Stimulated activated memory B cell treated with anti-CD40 and anti-IgM and Interleukin-4, amounts not matched to agents 10 μg/mL and 1 μg/mL and 100 μg/mL, for 72 hours (primary cell): ENCODE data around the gene USO1.
A peak's percentile ranks its signal among the peaks of the same experiment; 100 is the strongest.
"Not testable (repeated sequence)": the region's sequence is repeated elsewhere in the genome, so short reads cannot be mapped to it uniquely, and the experiment has no call there.

Source experiments
- ATAC-seq: fragments of 150-1000 bp; cut with Tn5 transposase; 2 replicates; pipeline ENCODE4 v1.10.0; 2021
- H3K27ac Mint-ChIP-seq: one replicate; pipeline ENCODE4 v1.8.0; 2022; ENCODE audit warnings: mild to moderate bottlenecking, mixed read lengths
- H3K27me3 Mint-ChIP-seq: one replicate; pipeline ENCODE4 v1.8.0; 2022; ENCODE audit warnings: mixed read lengths
- H3K36me3 Mint-ChIP-seq: one replicate; pipeline ENCODE4 v1.8.0; 2022; ENCODE audit warnings: mixed read lengths
- H3K4me1 Mint-ChIP-seq: one replicate; pipeline ENCODE4 v1.8.0; 2022; ENCODE audit warnings: mixed read lengths
- H3K4me3 Mint-ChIP-seq: one replicate; pipeline ENCODE4 v1.8.0; 2022; ENCODE audit warnings: mild to moderate bottlenecking, moderate library complexity, mixed read lengths
- H3K9me3 Mint-ChIP-seq: one replicate; pipeline ENCODE4 v1.8.0; 2022; ENCODE audit warnings: mixed read lengths

Gene USO1

GRCh38 chr4:75831856-75832405, 107.6 kb downstream of the USO1 start:
- Mint-ChIP-seq H3K27me3 (no peaks in the 10 kb centered on the region), H3K9me3 (no peaks in the 10 kb centered on the region), H3K36me3 (no peaks in the 10 kb centered on the region), H3K4me3 (no peak overlapping the region), H3K27ac (no peak overlapping the region), H3K4me1 (no peaks in the 10 kb centered on the region)
- no peak for ATAC-seq

- no peaks in the 10 kb centered on the region for H3K36me3 Mint-ChIP-seq
- H3K4me1 Mint-ChIP-seq, result no peaks in the 10 kb centered on the region
- H3K27ac Mint-ChIP-seq, result no peak overlapping the region
- H3K27me3 Mint-ChIP-seq, result no peaks in the 10 kb centered on the region
- no peaks in the 10 kb centered on the region for H3K9me3 Mint-ChIP-seq
- ATAC-seq, result no peak
- no peak overlapping the region for H3K4me3 Mint-ChIP-seq
Observed at GRCh38 chr4:75834095-75834771, 109.9 kb downstream of the USO1 start.

- no peak for ATAC-seq
- Mint-ChIP-seq H3K27ac (no peak overlapping the region), H3K36me3 (no peaks in the 10 kb centered on the region), H3K27me3 (no peaks in the 10 kb centered on the region), H3K4me3 (no peak overlapping the region), H3K4me1 (no peaks in the 10 kb centered on the region), H3K9me3 (no peaks in the 10 kb centered on the region)
Observed at GRCh38 chr4:75834772-75835154, 110.4 kb downstream of the USO1 start.

GRCh38 chr4:75841641-75842520, 117.5 kb downstream of the USO1 start:
- ATAC-seq, result no peak
- no peaks in the 10 kb centered on the region for H3K27me3 Mint-ChIP-seq
- H3K4me1 Mint-ChIP-seq, result no peaks in the 10 kb centered on the region
- H3K4me3 Mint-ChIP-seq, result no peak overlapping the region
- H3K9me3 Mint-ChIP-seq, result no peaks in the 10 kb centered on the region
- no peak overlapping the region for H3K27ac Mint-ChIP-seq
- H3K36me3 Mint-ChIP-seq, result no peaks in the 10 kb centered on the region

- H3K4me1 Mint-ChIP-seq, result peaks cover 4% of the 10 kb centered on the region
- no peaks in the 10 kb centered on the region for H3K9me3 Mint-ChIP-seq
- no peaks in the 10 kb centered on the region for H3K36me3 Mint-ChIP-seq
Observed at GRCh38 chr4:75843596-75843995, 119.2 kb downstream of the USO1 start.

GRCh38 chr4:75844151-75844662, 119.8 kb downstream of the USO1 start:
- H3K4me3 Mint-ChIP-seq, result no peak overlapping the region
- no peaks in the 10 kb centered on the region for H3K9me3 Mint-ChIP-seq
- no peak overlapping the region for H3K27ac Mint-ChIP-seq
- H3K36me3 Mint-ChIP-seq, result no peaks in the 10 kb centered on the region
- H3K4me1 Mint-ChIP-seq, result peaks cover 4% of the 10 kb centered on the region
- H3K27me3 Mint-ChIP-seq, result peaks cover 2% of the 10 kb centered on the region
- ATAC-seq, result no peak

More at GRCh38 chr4:75843596-75843995, 119.2 kb downstream of the USO1 start:
- ATAC-seq, result no peak
- Mint-ChIP-seq H3K4me3 (no peak overlapping the region), H3K27ac (no peak overlapping the region), H3K27me3 (no peaks in the 10 kb centered on the region)

GRCh38 chr4:75845992-75846391, 121.6 kb downstream of the USO1 start:
- H3K27me3 Mint-ChIP-seq, result peaks cover 9% of the 10 kb centered on the region
- H3K4me1 Mint-ChIP-seq, result peaks cover 4% of the 10 kb centered on the region
- H3K27ac Mint-ChIP-seq, result no peak overlapping the region
- H3K36me3 Mint-ChIP-seq, result no peaks in the 10 kb centered on the region
- no peak overlapping the region for H3K4me3 Mint-ChIP-seq
- no peaks in the 10 kb centered on the region for H3K9me3 Mint-ChIP-seq
- no peak for ATAC-seq

GRCh38 chr4:75848171-75848760, 123.9 kb downstream of the USO1 start:
- not testable (repeated sequence) for H3K36me3 Mint-ChIP-seq, H3K4me3 Mint-ChIP-seq, H3K27ac Mint-ChIP-seq, H3K4me1 Mint-ChIP-seq, H3K9me3 Mint-ChIP-seq
- ATAC-seq, result peak; percentile 71
- H3K27me3 Mint-ChIP-seq, result peaks cover 20% of the 10 kb centered on the region

- H3K27ac Mint-ChIP-seq, result no peak overlapping the region
- H3K9me3 Mint-ChIP-seq, result no peaks in the 10 kb centered on the region
- H3K4me3 Mint-ChIP-seq, result no peak overlapping the region
- peaks cover 4% of the 10 kb centered on the region for H3K4me1 Mint-ChIP-seq
- H3K27me3 Mint-ChIP-seq, result peaks cover 24% of the 10 kb centered on the region
- ATAC-seq, result no peak
- no peaks in the 10 kb centered on the region for H3K36me3 Mint-ChIP-seq
Observed at GRCh38 chr4:75848891-75849290, 124.5 kb downstream of the USO1 start.

- Mint-ChIP-seq H3K27me3 (peaks cover 24% of the 10 kb centered on the region), H3K9me3 (no peaks in the 10 kb centered on the region), H3K36me3 (no peaks in the 10 kb centered on the region), H3K27ac (no peak overlapping the region), H3K4me1 (peaks cover 4% of the 10 kb centered on the region), H3K4me3 (no peak overlapping the region)
- ATAC-seq, result no peak
Observed at GRCh38 chr4:75849461-75849860, 125.1 kb downstream of the USO1 start.

GRCh38 chr4:75858721-75859120, 134.3 kb downstream of the USO1 start:
- Mint-ChIP-seq H3K27ac (no peak overlapping the region), H3K4me1 (no peaks in the 10 kb centered on the region), H3K27me3 (no peaks in the 10 kb centered on the region), H3K9me3 (peaks cover 4% of the 10 kb centered on the region), H3K4me3 (no peak overlapping the region), H3K36me3 (no peaks in the 10 kb centered on the region)
- no peak for ATAC-seq

GRCh38 chr4:75860606-75861005, 136.2 kb downstream of the USO1 start:
- no peaks in the 10 kb centered on the region for H3K27me3 Mint-ChIP-seq
- H3K27ac Mint-ChIP-seq, result no peak overlapping the region
- peaks cover 4% of the 10 kb centered on the region for H3K9me3 Mint-ChIP-seq
- no peak overlapping the region for H3K4me3 Mint-ChIP-seq
- no peaks in the 10 kb centered on the region for H3K4me1 Mint-ChIP-seq
- no peaks in the 10 kb centered on the region for H3K36me3 Mint-ChIP-seq
- ATAC-seq, result no peak
